ENCODE data around the gene FNDC1. TPM values are rescaled to one million over a fixed set of nuclear protein-coding genes. Genes with fewer than 3 reads are reported as not detected.

FNDC1 gene
- total RNA-seq, 3 donors from 2014 or later (not counting 1 experiment from before 2014, with no cell fraction given), result not detected

DNA sequence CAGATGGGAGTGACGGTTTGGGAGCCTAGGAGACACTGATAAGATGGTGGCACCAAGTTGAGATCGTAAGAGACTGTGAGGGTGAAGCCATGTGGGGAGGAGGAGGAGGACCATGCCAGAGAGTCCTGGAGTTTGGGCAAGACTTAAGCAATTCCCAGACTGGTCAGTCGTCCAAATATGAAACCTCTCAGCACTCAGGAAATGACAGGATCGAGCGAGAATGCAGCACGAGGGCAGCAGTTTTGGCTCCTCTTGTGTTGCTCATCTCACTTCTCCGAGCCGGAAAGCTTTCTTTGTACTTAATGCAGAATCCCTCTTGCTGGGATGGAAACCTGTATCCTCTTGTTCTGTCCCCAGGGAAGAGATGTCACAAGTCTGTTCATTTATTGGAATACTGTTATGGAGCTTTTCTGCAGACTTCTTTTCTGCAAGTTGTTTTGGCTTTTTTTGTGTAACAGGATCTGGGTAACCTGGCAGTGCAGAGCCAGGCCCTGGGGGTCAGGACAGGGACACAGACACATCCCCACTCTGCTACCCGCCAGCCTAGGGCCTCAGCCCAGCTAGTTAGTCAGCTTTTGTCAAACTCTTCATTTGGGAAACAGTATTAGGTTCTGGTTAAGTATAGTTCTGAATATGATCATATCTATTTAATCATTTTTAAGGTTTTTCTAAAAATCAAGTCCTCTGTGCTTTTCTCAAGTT, 34.3 kb downstream of the FNDC1 start:
- no peaks in the 10 kb centered on the region for H3K9me3 Mint-ChIP-seq
- no peaks in the 10 kb centered on the region for H3K36me3 ChIP-seq (ENCODE audit: control insufficient read depth, insufficient read depth, low read length)
- intact Hi-C loops (cut with micrococcal nuclease), result no loop called here
- no peak overlapping the region for H3K4me3 ChIP-seq (ENCODE audit: low read length)
- H3K4me3 Mint-ChIP-seq, result peak overlapping the region; percentile 32
- no peaks in the 10 kb centered on the region for H3K36me3 Mint-ChIP-seq
- no peak for DNase-seq
- H3K27me3 Mint-ChIP-seq (ENCODE audit: low read depth in 2 of 2), result peaks cover 0 to 7% of the 10 kb centered on the region in 2 donors
- 90% methylated on average over 9 of the region's 9 CpGs for WGBS (ENCODE audit: insufficient coverage)
- H3K27ac ChIP-seq (ENCODE audit: low read length), result no peak overlapping the region
- H3K4me1 Mint-ChIP-seq, result peaks cover 28 to 29% of the 10 kb centered on the region in 2 donors
- peaks cover 2% of the 10 kb centered on the region for H3K27me3 ChIP-seq (ENCODE audit: control insufficient read depth, insufficient read depth, low read length)
- no peak for ATAC-seq
- peaks cover 20% of the 10 kb centered on the region for H3K4me1 ChIP-seq (ENCODE audit: control insufficient read depth, insufficient read depth, low read length)
- no peak overlapping the region for H3K27ac Mint-ChIP-seq
- no peaks in the 10 kb centered on the region for H3K9me3 ChIP-seq (ENCODE audit: control insufficient read depth, insufficient read depth, low read length)
- TF ChIP-seq, protein P1, sequence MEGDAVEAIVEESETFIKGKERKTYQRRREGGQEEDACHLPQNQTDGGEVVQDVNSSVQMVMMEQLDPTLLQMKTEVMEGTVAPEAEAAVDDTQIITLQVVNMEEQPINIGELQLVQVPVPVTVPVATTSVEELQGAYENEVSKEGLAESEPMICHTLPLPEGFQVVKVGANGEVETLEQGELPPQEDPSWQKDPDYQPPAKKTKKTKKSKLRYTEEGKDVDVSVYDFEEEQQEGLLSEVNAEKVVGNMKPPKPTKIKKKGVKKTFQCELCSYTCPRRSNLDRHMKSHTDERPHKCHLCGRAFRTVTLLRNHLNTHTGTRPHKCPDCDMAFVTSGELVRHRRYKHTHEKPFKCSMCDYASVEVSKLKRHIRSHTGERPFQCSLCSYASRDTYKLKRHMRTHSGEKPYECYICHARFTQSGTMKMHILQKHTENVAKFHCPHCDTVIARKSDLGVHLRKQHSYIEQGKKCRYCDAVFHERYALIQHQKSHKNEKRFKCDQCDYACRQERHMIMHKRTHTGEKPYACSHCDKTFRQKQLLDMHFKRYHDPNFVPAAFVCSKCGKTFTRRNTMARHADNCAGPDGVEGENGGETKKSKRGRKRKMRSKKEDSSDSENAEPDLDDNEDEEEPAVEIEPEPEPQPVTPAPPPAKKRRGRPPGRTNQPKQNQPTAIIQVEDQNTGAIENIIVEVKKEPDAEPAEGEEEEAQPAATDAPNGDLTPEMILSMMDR (IDR thresholded peaks at IDR 0.05), result no peak

DNA sequence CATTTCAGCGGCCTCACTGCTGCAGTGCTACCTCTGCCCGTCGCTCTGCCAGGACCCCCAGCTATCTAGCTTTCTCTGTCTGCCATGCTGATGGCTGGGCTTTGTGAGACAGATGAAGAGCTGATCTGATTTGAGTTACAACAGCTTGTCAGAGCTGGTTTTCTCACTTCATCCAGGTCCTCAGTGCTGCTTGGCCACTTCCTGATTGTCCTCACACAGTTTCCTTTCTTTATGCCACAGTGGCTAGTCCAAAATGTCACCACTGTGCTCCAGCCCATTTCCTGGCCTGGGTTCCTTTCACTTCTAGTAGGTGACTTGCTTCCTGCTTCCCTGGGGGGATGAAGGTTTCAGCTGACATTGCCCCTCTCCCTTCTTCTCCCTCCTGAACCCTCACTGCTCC, 35.4 kb downstream of the FNDC1 start:
- ATAC-seq (peak; percentile 3 to 75 (median 38)), DNase-seq (no peak)
- Mint-ChIP-seq H3K4me3 (peak overlapping the region; percentile 84), H3K27me3 (ENCODE audit: low read depth in 2 of 2) (peaks cover 0 to 2% of the 10 kb centered on the region in 2 donors), H3K27ac (peak overlapping the region; percentile 86 to 89), H3K9me3 (no peaks in the 10 kb centered on the region), H3K4me1 (peaks cover 28 to 29% of the 10 kb centered on the region in 2 donors), H3K36me3 (no peaks in the 10 kb centered on the region)
- intact Hi-C loops (cut with micrococcal nuclease), result no loop called here
- 82% methylated on average over 3 of the region's 3 CpGs for whole genome bisulfite sequencing (ENCODE audit: insufficient coverage)
- Histone ChIP-seq H3K27ac (ENCODE audit: low read length) (peak overlapping the region; percentile 18), H3K4me3 (ENCODE audit: low read length) (no peak overlapping the region), H3K9me3 (ENCODE audit: control insufficient read depth, insufficient read depth, low read length) (no peaks in the 10 kb centered on the region), H3K4me1 (ENCODE audit: control insufficient read depth, insufficient read depth, low read length) (peaks cover 20% of the 10 kb centered on the region), H3K27me3 (ENCODE audit: control insufficient read depth, insufficient read depth, low read length) (peaks cover 2% of the 10 kb centered on the region), H3K36me3 (ENCODE audit: control insufficient read depth, insufficient read depth, low read length) (no peaks in the 10 kb centered on the region)
- TF ChIP-seq, protein P1 (IDR thresholded peaks at IDR 0.05), result no peak

DNA sequence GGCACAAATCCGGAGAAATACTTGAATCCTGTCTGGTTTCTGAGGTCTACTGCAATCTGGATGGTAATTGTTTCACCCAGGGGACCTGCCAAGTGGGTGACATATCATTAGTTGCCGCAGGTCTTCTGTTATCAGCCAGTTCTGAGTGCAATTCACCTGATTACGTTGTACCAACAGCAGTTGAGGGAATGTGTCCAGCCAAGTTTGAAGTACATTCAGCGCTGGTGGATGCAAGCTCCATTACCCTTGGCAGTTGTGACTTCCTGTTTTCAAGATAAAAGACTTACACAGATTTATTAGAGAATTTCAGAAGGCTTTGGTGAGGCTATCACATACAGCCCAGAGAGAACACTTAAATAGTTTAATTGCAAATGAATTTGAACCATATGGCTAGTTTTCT, 42.8 kb downstream of the FNDC1 start:
- Mint-ChIP-seq H3K27me3 (ENCODE audit: low read depth in 2 of 2) (peaks cover 0 to 2% of the 10 kb centered on the region in 2 donors), H3K4me3 (no peak overlapping the region), H3K27ac (no peak overlapping the region), H3K36me3 (no peaks in the 10 kb centered on the region), H3K4me1 (peaks cover 0 to 5% of the 10 kb centered on the region in 2 donors), H3K9me3 (no peaks in the 10 kb centered on the region)
- DNase-seq (no peak), ATAC-seq (no peak)
- WGBS (ENCODE audit: insufficient coverage), result 63% methylated on average over 4 of the region's 4 CpGs
- TF ChIP-seq, protein P1 (IDR thresholded peaks at IDR 0.05), result no peak
- Histone ChIP-seq H3K9me3 (ENCODE audit: control insufficient read depth, insufficient read depth, low read length) (no peaks in the 10 kb centered on the region), H3K4me3 (ENCODE audit: low read length) (no peak overlapping the region), H3K4me1 (ENCODE audit: control insufficient read depth, insufficient read depth, low read length) (no peaks in the 10 kb centered on the region), H3K36me3 (ENCODE audit: control insufficient read depth, insufficient read depth, low read length) (no peaks in the 10 kb centered on the region), H3K27me3 (ENCODE audit: control insufficient read depth, insufficient read depth, low read length) (no peaks in the 10 kb centered on the region), H3K27ac (ENCODE audit: low read length) (no peak overlapping the region)
- intact Hi-C loops (cut with micrococcal nuclease), result no loop called here

All from natural killer cell (primary cell).